Measurements from ENCODE around the gene IMPG1. TPM values are rescaled to one million over a fixed set of nuclear protein-coding genes. Genes with fewer than 3 reads are reported as not detected.

Gene IMPG1
- total and polyA plus RNA-seq, 2 donors (not counting 1 experiment from before 2014, with no cell fraction given) = not detected

DNA sequence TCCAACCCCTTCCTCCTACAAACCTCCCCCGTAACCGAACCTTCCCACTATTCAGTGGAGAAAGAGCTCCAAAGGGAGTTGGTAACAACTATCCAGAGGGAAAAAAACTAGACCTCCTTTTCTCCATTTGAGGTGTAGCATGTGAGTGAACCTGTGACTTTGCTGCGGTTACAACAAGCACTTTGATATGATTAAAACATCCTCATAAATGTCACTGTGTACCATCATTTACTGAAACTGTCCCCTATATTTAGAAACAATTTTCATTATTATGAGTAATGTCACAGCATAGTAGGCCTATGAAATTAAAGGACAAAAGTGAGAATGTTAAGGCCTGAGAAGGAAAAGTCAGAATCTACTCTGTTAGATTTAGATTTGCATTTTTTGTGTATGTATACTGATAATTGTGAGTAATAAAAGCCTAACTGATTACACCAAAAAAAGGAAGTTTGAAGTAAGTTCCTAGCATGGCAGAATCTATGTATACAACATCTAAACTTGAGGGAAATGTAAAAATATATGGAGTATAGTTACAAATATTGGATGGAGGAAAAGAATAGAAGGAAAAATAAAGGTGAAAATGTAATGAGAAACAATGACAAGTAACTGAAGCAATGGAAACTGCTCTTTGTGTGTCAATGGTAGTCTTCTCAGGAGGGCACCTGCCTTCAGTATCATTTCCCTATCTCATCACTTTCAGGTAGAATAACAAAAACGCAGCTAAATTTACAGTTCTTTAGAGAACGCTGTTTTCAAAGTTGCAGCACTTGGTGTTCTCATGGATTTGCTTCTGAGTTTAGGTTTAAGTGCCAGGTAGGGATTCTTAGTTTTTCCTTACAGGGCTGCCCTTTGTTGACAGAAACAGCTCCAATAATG is 145.9 kb downstream of the IMPG1 start:
- ATAC-seq (ENCODE audit: low read depth) (no peak), DNase-seq (no peak)
- POLR2A ChIA-PET = no interaction called here
- H3K9ac ChIP-seq (ENCODE audit: low read length) = no peak overlapping the region
- Mint-ChIP-seq H3K27ac (no peak overlapping the region), H3K4me1 (no peaks in the 10 kb centered on the region), H3K27me3 (peaks cover 6% of the 10 kb centered on the region), H3K4me3 (no peak overlapping the region), H3K9me3 (ENCODE audit: insufficient read depth) (no peaks in the 10 kb centered on the region)
- H3K4me2 ChIP-seq (replicated peaks; ENCODE audit: low read depth, low read length, poor library complexity, severe bottlenecking) = no peak overlapping the region
- H3K9me3 ChIP-seq (ENCODE audit: control extremely low read depth in 1 of 3, control insufficient read depth in 2 of 3, insufficient read depth in 1 of 3, low read length in 2 of 3) = no peaks in the 10 kb centered on the region
- no peaks in the 10 kb centered on the region for H3K4me1 ChIP-seq (ENCODE audit: control insufficient read depth in 2 of 2, insufficient read depth in 2 of 2, low read length in 2 of 2)
- H3K4me3 ChIP-seq (ENCODE audit: control extremely low read depth in 1 of 5, extremely low read depth in 1 of 5, insufficient read depth in 1 of 5, low read depth in 2 of 5, low read length in 4 of 5) = no peak overlapping the region
- H3K27me3 ChIP-seq (replicated peaks in 1 of 4; ENCODE audit: control extremely low read depth in 1 of 4, control insufficient read depth in 3 of 4, insufficient read depth in 4 of 4, low read length in 3 of 4) = no peaks in the 10 kb centered on the region
- no peaks in the 10 kb centered on the region for H3K36me3 ChIP-seq (replicated peaks in 1 of 2; ENCODE audit: control extremely low read depth in 1 of 2, control insufficient read depth in 1 of 2, extremely low read depth in 1 of 2, insufficient read depth in 2 of 2, low read length in 1 of 2)
- WGBS (ENCODE audit: insufficient coverage) = no CpG with 5 or more reads among the region's 5 CpGs
- no peak overlapping the region for H3K27ac ChIP-seq (ENCODE audit: low read length in 2 of 2)
- no peaks in the 10 kb centered on the region for H4K20me1 ChIP-seq (ENCODE audit: control insufficient read depth, insufficient read depth, low read length, poor library complexity, severe bottlenecking)
- CTCF ChIA-PET = no interaction called here
- TF ChIP-seq, protein P1, sequence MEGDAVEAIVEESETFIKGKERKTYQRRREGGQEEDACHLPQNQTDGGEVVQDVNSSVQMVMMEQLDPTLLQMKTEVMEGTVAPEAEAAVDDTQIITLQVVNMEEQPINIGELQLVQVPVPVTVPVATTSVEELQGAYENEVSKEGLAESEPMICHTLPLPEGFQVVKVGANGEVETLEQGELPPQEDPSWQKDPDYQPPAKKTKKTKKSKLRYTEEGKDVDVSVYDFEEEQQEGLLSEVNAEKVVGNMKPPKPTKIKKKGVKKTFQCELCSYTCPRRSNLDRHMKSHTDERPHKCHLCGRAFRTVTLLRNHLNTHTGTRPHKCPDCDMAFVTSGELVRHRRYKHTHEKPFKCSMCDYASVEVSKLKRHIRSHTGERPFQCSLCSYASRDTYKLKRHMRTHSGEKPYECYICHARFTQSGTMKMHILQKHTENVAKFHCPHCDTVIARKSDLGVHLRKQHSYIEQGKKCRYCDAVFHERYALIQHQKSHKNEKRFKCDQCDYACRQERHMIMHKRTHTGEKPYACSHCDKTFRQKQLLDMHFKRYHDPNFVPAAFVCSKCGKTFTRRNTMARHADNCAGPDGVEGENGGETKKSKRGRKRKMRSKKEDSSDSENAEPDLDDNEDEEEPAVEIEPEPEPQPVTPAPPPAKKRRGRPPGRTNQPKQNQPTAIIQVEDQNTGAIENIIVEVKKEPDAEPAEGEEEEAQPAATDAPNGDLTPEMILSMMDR (IDR thresholded peaks at IDR 0.05) = no peak
- no peak for TF ChIP-seq EZH2 (IDR thresholded peaks at IDR 0.05; ENCODE audit: borderline replicate concordance, insufficient read depth, low read depth, low read length, poor library complexity, severe bottlenecking)
- no peak overlapping the region for H2AFZ ChIP-seq (ENCODE audit: insufficient read depth, low read depth, low read length, poor library complexity, severe bottlenecking)
- no peaks in the 10 kb centered on the region for H3K79me2 ChIP-seq (ENCODE audit: control insufficient read depth, insufficient read depth, low read length)
- intact Hi-C loops (cut with micrococcal nuclease) = no loop called here

DNA sequence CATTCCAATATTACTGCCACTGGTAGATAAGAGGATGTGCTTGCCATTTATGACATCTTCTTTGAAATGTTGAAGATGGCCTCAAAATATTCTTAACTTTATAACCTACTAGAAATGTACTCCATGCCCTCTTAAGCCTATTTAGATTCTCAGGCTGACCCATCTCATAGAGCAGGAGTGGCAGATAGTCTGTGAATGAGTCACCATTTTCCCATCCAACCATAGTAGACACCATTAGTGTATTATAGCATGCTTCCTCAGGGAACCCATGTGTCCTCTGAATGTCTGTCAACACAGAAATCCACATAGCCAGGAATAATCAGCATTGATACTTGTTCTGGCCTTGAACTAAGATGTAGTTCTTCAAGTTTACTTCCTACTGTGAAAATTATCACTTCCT is 150.2 kb downstream of the IMPG1 start:
- ATAC-seq (ENCODE audit: low read depth) = no peak
- no peaks in the 10 kb centered on the region for H4K20me1 ChIP-seq (ENCODE audit: control insufficient read depth, insufficient read depth, low read length, poor library complexity, severe bottlenecking)
- H3K27ac Mint-ChIP-seq = no peak overlapping the region

More for the DNA sequence above, 150.2 kb downstream of the IMPG1 start:
- Histone ChIP-seq H3K79me2 (ENCODE audit: control insufficient read depth, insufficient read depth, low read length) (no peaks in the 10 kb centered on the region), H3K4me2 (replicated peaks; ENCODE audit: low read depth, low read length, poor library complexity, severe bottlenecking) (no peak overlapping the region), H3K4me1 (ENCODE audit: control insufficient read depth in 2 of 2, insufficient read depth in 2 of 2, low read length in 2 of 2) (no peaks in the 10 kb centered on the region), H2AFZ (ENCODE audit: insufficient read depth, low read depth, low read length, poor library complexity, severe bottlenecking) (no peak overlapping the region), H3K9ac (ENCODE audit: low read length) (no peak overlapping the region), H3K27ac (ENCODE audit: low read length in 2 of 2) (no peak overlapping the region), H3K36me3 (replicated peaks in 1 of 2; ENCODE audit: control extremely low read depth in 1 of 2, control insufficient read depth in 1 of 2, extremely low read depth in 1 of 2, insufficient read depth in 2 of 2, low read length in 1 of 2) (no peaks in the 10 kb centered on the region), H3K4me3 (ENCODE audit: control extremely low read depth in 1 of 5, extremely low read depth in 1 of 5, insufficient read depth in 1 of 5, low read depth in 2 of 5, low read length in 4 of 5) (no peak overlapping the region), H3K27me3 (replicated peaks in 1 of 4; ENCODE audit: control extremely low read depth in 1 of 4, control insufficient read depth in 3 of 4, insufficient read depth in 4 of 4, low read length in 3 of 4) (no peaks in the 10 kb centered on the region), H3K9me3 (ENCODE audit: control extremely low read depth in 1 of 3, control insufficient read depth in 2 of 3, insufficient read depth in 1 of 3, low read length in 2 of 3) (no peaks in the 10 kb centered on the region)
- Mint-ChIP-seq H3K9me3 (ENCODE audit: insufficient read depth) (no peaks in the 10 kb centered on the region), H3K4me3 (no peak overlapping the region), H3K27me3 (peaks cover 14% of the 10 kb centered on the region), H3K4me1 (no peaks in the 10 kb centered on the region)
- DNase-seq = no peak
- CTCF ChIA-PET = no interaction called here
- POLR2A ChIA-PET = no interaction called here
- TF ChIP-seq, protein P1 (IDR thresholded peaks at IDR 0.05) = no peak
- TF ChIP-seq EZH2 (IDR thresholded peaks at IDR 0.05; ENCODE audit: borderline replicate concordance, insufficient read depth, low read depth, low read length, poor library complexity, severe bottlenecking) = no peak
- intact Hi-C loops (cut with micrococcal nuclease) = no loop called here
